Measurements from ENCODE around the gene MAOB.
A peak's percentile ranks its signal among the peaks of the same experiment; 100 is the strongest.

Gene MAOB

GRCh38 chrX:43876680-43877079 is 5.6 kb downstream of the MAOB start:
- DNase-seq (no peak), ATAC-seq (replicated peaks) (peak in 1 of 2 donors; percentile 58)
- H3K9me3 Mint-ChIP-seq: peaks cover 0 to 4% of the 10 kb centered on the region in 2 donors
- H3K27ac Mint-ChIP-seq: no peak overlapping the region
- no peaks in the 10 kb centered on the region for H3K4me1 Mint-ChIP-seq
- H3K4me3 Mint-ChIP-seq: no peak overlapping the region
- no peaks in the 10 kb centered on the region for H3K36me3 Mint-ChIP-seq
- H3K27me3 Mint-ChIP-seq: peaks cover 7 to 24% of the 10 kb centered on the region in 2 donors

DNA sequence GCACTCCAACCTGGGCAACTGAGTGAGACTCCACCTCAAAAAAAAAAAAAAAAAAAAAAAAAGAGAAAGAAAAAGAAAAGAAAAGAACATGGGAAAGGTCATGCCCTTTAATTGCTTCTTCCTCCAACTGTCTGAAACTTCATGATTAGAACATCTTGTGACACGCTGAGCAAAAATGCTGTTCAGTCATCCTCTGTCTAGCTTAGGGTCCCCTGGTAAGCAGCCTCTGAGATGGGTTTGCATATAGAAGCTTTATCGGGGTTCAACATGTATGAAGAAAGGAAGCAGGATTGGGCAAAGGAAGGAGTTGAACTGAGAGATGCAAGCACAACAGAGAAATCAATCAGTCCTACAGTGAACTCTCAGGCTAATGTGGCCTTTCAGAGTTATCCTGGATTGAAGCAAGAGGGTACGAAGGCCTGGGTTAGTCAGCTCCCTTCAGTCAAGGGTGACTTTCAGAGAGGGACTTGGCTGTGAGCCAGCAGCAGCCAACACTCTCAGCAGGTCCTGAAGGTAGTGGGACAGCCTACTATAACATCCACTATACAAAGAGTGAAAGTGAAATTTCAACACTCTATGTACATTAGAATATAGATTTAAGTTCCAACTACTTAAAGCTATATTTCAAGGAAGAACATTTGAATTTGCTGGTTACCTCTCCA is 11.4 kb downstream of the MAOB start:
- Mint-ChIP-seq H3K9me3 (peaks cover 0 to 4% of the 10 kb centered on the region in 2 donors), H3K27ac (no peak overlapping the region), H3K27me3 (peaks cover 0 to 12% of the 10 kb centered on the region in 2 donors), H3K36me3 (no peaks in the 10 kb centered on the region), H3K4me1 (no peaks in the 10 kb centered on the region), H3K4me3 (no peak overlapping the region)
- no peak for DNase-seq
- ATAC-seq (replicated peaks): no peak

DNA sequence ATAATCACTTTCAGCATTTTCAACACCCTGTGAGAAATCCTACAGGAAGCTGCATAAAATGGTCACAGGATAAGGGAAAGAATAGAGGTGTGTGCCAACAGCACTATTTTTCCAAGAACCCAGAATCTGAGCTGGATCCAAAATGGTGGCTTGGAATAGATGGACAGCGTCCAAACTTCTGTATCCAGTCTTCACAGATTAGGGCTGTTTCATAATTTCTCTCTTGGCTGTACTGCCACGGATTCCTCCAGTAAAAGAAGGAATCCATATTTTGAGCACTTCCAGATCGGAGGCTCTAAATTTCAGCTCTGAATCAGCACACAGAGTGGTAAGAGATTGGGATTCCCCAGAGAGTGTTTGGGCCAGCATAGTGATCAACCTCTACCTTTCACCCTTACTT is 12.2 kb downstream of the MAOB start:
- no peaks in the 10 kb centered on the region for H3K36me3 Mint-ChIP-seq
- no peak overlapping the region for H3K27ac Mint-ChIP-seq
- H3K4me1 Mint-ChIP-seq: no peaks in the 10 kb centered on the region
- no peak overlapping the region for H3K4me3 Mint-ChIP-seq
- peaks cover 0 to 4% of the 10 kb centered on the region in 2 donors for H3K9me3 Mint-ChIP-seq
- ATAC-seq (replicated peaks) (no peak), DNase-seq (no peak)
- peaks cover 0 to 15% of the 10 kb centered on the region in 2 donors for H3K27me3 Mint-ChIP-seq

DNA sequence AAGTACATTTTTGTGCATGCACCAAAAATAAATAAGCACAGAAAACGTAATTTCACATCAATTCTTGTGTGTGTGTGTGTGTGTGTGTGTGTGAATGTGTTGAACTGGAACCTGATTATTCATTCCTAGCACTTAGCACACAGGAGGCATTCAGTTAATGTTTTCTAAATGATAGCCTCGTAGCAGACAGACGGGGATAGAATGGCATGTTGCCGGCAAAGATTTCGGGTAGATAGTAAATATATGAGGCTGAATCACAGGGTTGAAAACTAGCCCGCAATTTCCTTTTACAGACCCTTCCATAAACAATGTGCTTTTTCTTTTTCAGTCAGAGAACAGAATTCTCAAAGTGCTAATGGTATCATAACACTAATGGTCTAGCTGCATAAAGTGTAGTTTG is 13.5 kb downstream of the MAOB start:
- Mint-ChIP-seq H3K27me3 (peaks cover 0 to 16% of the 10 kb centered on the region in 2 donors), H3K36me3 (no peaks in the 10 kb centered on the region), H3K4me1 (no peaks in the 10 kb centered on the region), H3K9me3 (peaks cover 0 to 4% of the 10 kb centered on the region in 2 donors), H3K4me3 (no peak overlapping the region), H3K27ac (no peak overlapping the region)
- ATAC-seq (replicated peaks): no peak
- DNase-seq: no peak

DNA sequence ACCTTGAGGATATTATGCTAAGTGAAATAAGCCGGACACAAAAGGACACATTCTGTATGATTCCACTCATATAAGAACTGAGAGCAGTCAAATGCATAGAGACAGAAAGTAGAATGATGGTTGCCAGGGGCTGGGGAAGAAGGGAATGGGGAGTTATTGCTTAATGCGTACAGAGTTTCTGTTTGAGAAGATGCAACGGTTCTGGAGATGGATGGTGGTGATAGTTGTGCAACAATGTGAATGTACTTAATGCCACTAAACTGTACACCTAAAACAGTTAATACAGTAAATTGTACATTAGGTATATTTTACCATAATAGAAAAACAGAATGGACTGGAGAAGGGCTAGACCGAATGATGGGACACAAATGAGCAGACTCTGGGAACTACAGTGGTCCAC is 15.8 kb downstream of the MAOB start:
- Mint-ChIP-seq H3K4me3 (no peak overlapping the region), H3K4me1 (no peaks in the 10 kb centered on the region), H3K27ac (no peak overlapping the region), H3K9me3 (no peaks in the 10 kb centered on the region), H3K36me3 (no peaks in the 10 kb centered on the region), H3K27me3 (peaks cover 0 to 16% of the 10 kb centered on the region in 2 donors)
- DNase-seq (no peak), ATAC-seq (replicated peaks) (no peak)

GRCh38 chrX:43865791-43866190 is 16.5 kb downstream of the MAOB start:
- Mint-ChIP-seq H3K9me3 (no peaks in the 10 kb centered on the region), H3K36me3 (no peaks in the 10 kb centered on the region), H3K4me3 (no peak overlapping the region), H3K4me1 (no peaks in the 10 kb centered on the region), H3K27ac (no peak overlapping the region), H3K27me3 (peaks cover 0 to 13% of the 10 kb centered on the region in 2 donors)
- ATAC-seq (replicated peaks): no peak
- DNase-seq: no peak

GRCh38 chrX:43862434-43862833 is 19.8 kb downstream of the MAOB start:
- no peaks in the 10 kb centered on the region for H3K36me3 Mint-ChIP-seq
- ATAC-seq (replicated peaks): no peak

GRCh38 chrX:43861750-43862149 is 20.5 kb downstream of the MAOB start:
- Mint-ChIP-seq H3K36me3 (no peaks in the 10 kb centered on the region), H3K27me3 (peaks cover 0 to 14% of the 10 kb centered on the region in 2 donors), H3K4me3 (no peak overlapping the region), H3K4me1 (no peaks in the 10 kb centered on the region), H3K9me3 (no peaks in the 10 kb centered on the region), H3K27ac (no peak overlapping the region)
- DNase-seq: no peak
- ATAC-seq (replicated peaks): no peak

More at GRCh38 chrX:43862434-43862833, 19.8 kb downstream of the MAOB start:
- DNase-seq: no peak
- peaks cover 0 to 17% of the 10 kb centered on the region in 2 donors for H3K27me3 Mint-ChIP-seq
- H3K27ac Mint-ChIP-seq: no peak overlapping the region
- no peaks in the 10 kb centered on the region for H3K9me3 Mint-ChIP-seq
- H3K4me1 Mint-ChIP-seq: no peaks in the 10 kb centered on the region
- no peak overlapping the region for H3K4me3 Mint-ChIP-seq

DNA sequence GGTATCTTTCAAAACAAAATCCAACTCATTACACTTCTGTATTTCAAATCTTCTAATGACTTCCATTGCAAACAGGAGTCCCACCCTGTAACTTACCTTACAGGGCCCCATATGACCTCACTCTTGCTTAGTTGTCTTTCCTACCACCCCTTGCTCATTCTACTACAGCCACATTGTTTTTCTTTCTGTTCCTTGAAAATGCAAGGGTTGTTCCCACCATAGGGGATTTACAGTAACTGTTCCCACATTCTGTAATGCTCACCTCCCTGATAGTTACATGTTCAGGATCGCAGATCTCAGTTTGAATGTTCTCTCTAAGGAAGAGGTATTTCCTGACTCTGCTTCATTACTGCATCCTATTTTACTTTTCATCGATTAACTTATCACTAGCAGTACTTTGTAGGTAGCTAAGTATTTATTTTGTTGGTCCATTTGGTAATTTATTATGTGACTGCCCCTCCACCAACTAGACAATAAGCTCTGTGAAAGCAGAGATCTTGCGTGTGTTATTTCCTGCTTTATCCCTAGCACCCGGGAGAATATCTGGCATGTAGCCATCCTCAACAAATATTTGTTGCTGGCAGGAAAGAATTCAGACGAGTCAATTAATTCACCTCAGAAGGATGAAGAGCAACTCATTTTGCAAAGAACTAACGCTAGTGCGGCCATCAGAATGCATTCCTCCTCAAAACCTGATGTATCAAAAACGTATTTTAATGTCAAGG is 21.4 kb downstream of the MAOB start:
- H3K36me3 Mint-ChIP-seq: no peaks in the 10 kb centered on the region
- no peak overlapping the region for H3K27ac Mint-ChIP-seq
- H3K9me3 Mint-ChIP-seq: no peaks in the 10 kb centered on the region
- ATAC-seq (replicated peaks): no peak
- H3K27me3 Mint-ChIP-seq: peaks cover 0 to 8% of the 10 kb centered on the region in 2 donors
- no peaks in the 10 kb centered on the region for H3K4me1 Mint-ChIP-seq
- no peak for DNase-seq
- no peak overlapping the region for H3K4me3 Mint-ChIP-seq

DNA sequence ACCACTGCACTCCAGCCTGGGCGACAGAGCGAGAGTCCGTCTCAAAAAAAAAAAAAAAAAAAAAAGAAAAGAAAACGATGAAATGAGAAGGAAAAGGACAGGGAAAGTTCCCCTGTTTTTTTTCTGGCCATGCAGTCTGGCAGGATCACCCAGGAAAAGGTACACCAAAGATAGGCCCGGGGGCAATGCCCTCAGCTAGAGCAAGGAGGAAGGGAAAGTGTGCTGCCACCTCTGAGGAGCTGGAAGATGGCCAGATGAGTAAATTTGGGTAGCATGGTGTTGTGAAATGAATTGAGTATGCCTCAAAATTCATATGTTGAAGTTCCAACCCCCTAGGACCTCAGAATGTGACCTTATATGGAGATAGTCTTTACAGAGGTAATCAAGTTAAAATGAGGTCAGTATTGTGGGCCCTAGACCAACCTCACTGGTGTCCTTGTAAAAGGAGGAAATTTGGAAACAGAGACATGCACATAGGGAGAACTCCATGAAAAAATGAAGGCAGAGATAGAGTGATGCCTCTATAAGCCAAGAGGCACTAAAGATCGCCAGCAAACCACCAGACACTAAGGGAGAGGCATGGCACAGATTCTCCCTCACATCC is 28.9 kb downstream of the MAOB start:
- Mint-ChIP-seq H3K4me3 (no peak overlapping the region), H3K36me3 (no peaks in the 10 kb centered on the region), H3K4me1 (no peaks in the 10 kb centered on the region), H3K27ac (no peak overlapping the region), H3K9me3 (no peaks in the 10 kb centered on the region), H3K27me3 (peaks cover 0 to 3% of the 10 kb centered on the region in 2 donors)
- no peak for DNase-seq
- ATAC-seq (replicated peaks): no peak

GRCh38 chrX:43850629-43851028 is 31.6 kb downstream of the MAOB start:
- ATAC-seq (replicated peaks) (no peak), DNase-seq (no peak)
- Mint-ChIP-seq H3K9me3 (no peaks in the 10 kb centered on the region), H3K4me1 (no peaks in the 10 kb centered on the region), H3K4me3 (no peak overlapping the region), H3K36me3 (no peaks in the 10 kb centered on the region), H3K27me3 (no peaks in the 10 kb centered on the region), H3K27ac (no peak overlapping the region)

- H3K4me3 Mint-ChIP-seq: no peak overlapping the region
- H3K4me1 Mint-ChIP-seq: no peaks in the 10 kb centered on the region
- H3K36me3 Mint-ChIP-seq: no peaks in the 10 kb centered on the region
- H3K27me3 Mint-ChIP-seq: no peaks in the 10 kb centered on the region
- no peak for DNase-seq
- no peaks in the 10 kb centered on the region for H3K9me3 Mint-ChIP-seq
- ATAC-seq (replicated peaks): no peak
- H3K27ac Mint-ChIP-seq: no peak overlapping the region
Observed at GRCh38 chrX:43849173-43849572, 33.1 kb downstream of the MAOB start.

DNA sequence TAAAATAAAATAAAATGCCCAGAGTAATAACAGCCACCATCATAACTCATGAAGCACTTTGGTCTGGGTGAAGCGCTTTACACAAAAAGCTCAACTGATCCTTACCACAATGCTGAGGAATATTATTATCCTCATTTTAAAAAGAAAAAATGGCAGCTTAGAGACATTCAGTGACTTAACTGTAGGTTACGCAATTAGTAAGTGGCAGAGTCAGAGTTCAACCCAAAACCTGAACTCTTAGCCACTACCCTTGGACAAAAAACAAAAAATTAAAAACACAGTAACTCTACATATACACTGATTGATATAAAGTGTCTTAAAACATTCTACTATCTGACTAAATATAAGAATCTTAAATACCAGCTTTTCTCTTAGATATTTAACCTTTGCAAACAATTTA is 34.9 kb downstream of the MAOB start:
- H3K9me3 Mint-ChIP-seq: no peaks in the 10 kb centered on the region
- no peak overlapping the region for H3K27ac Mint-ChIP-seq
- H3K27me3 Mint-ChIP-seq: peaks cover 0 to 4% of the 10 kb centered on the region in 2 donors

DNA sequence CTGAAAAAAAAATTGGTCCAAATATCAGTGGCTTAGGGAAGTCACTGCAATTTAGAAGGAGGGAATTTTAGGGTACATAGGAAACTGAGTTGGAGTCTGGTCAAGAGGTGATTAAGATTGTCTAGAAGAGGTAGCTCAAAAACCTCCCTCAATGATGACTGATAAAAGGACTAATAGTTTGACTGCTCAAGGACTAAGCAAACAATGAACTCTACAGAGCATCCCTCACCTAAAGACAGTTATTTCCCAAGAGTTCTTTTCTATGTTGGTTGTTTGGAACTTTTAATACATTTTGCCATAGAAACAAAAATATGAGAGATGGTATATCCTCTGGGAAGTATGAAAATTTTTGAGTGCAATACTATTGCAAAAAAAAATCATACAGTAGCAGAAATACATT is 35.7 kb downstream of the MAOB start:
- DNase-seq: no peak
- H3K4me1 Mint-ChIP-seq: no peaks in the 10 kb centered on the region
- ATAC-seq (replicated peaks): no peak
- H3K4me3 Mint-ChIP-seq: no peak overlapping the region
- peaks cover 0 to 12% of the 10 kb centered on the region in 2 donors for H3K27me3 Mint-ChIP-seq
- no peaks in the 10 kb centered on the region for H3K9me3 Mint-ChIP-seq
- H3K36me3 Mint-ChIP-seq: no peaks in the 10 kb centered on the region
- H3K27ac Mint-ChIP-seq: no peak overlapping the region

More for the DNA sequence above, 34.9 kb downstream of the MAOB start:
- Mint-ChIP-seq H3K36me3 (no peaks in the 10 kb centered on the region), H3K4me3 (no peak overlapping the region), H3K4me1 (no peaks in the 10 kb centered on the region)
- ATAC-seq (replicated peaks) (no peak), DNase-seq (no peak)

- Mint-ChIP-seq H3K36me3 (no peaks in the 10 kb centered on the region), H3K9me3 (no peaks in the 10 kb centered on the region), H3K27me3 (peaks cover 0 to 14% of the 10 kb centered on the region in 2 donors), H3K27ac (no peak overlapping the region), H3K4me3 (no peak overlapping the region), H3K4me1 (no peaks in the 10 kb centered on the region)
- no peak for ATAC-seq (replicated peaks)
- DNase-seq: no peak
Observed at GRCh38 chrX:43845776-43846175, 36.5 kb downstream of the MAOB start.

Data from stimulated activated naive B cell treated with anti-CD40 and anti-IgM and Interleukin-4, amounts not matched to agents 10 μg/mL and 1 μg/mL and 100 μg/mL, for 72 hours (primary cell).